Measurements from ENCODE around the gene SLC30A2.
A peak's percentile ranks its signal among the peaks of the same experiment; 100 is the strongest.

Gene SLC30A2

DNA sequence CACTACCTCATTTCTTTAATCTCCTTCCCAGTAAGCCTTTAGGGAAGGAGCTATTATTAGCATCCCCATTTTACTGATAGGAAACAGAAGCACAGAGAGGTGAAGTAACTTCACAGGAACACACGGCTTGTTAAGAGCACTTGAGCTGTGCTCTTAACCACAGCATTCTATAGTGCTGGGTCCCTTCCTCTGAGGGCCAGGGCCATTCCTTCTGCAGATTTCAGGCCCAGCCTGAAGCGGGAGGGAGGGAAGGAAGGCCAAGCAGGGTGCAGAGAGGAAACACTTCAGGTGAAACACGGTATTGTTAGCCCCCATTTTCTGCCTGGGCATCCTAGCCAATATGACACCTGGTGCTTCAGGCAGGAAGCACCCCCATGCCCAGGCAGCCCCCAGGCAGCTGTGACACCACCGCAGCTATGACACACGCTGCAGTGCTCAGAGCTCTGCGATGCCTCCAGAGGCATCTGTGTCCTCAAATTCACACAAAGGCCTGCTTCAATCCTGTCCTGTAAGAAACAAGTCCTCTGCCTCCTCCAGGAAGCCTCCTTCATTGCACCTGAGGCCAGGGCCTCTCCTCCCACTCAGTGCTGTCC, 28.9 kb downstream of the SLC30A2 start:
- no peaks in the 10 kb centered on the region for H3K4me1 ChIP-seq (ENCODE audit: control insufficient read depth, low read depth, low read length)
- no peak overlapping the region for H3K18ac ChIP-seq (ENCODE audit: low read length)
- no peaks in the 10 kb centered on the region for H3K79me1 ChIP-seq (ENCODE audit: low read length)
- H2BK5ac ChIP-seq (ENCODE audit: low read length), result no peak overlapping the region
- H3K36me3 ChIP-seq (ENCODE audit: control insufficient read depth, insufficient read depth, low read length), result no peaks in the 10 kb centered on the region
- H3K4me2 ChIP-seq (ENCODE audit: low read length), result no peak overlapping the region
- H3K56ac ChIP-seq (ENCODE audit: low read length), result peak overlapping the region; percentile 35
- H4K8ac ChIP-seq (ENCODE audit: low read depth, low read length), result no peak overlapping the region
- H3K79me2 ChIP-seq (ENCODE audit: control insufficient read depth, insufficient read depth, low read length), result no peaks in the 10 kb centered on the region
- H3K27me3 ChIP-seq (ENCODE audit: insufficient read depth, low read length, poor library complexity), result no peaks in the 10 kb centered on the region
- no peak overlapping the region for H2AK5ac ChIP-seq (ENCODE audit: low read length)
- H3K4me3 ChIP-seq (ENCODE audit: low read length), result no peak overlapping the region
- no peak overlapping the region for H3K9ac ChIP-seq (ENCODE audit: low read length)
- no peak overlapping the region for H2BK15ac ChIP-seq (replicated peaks; ENCODE audit: low read depth)
- no peak overlapping the region for H2BK120ac ChIP-seq (ENCODE audit: low read depth, low read length)
- no peak overlapping the region for H3K27ac ChIP-seq (ENCODE audit: low read depth, low read length)
- DNase-seq, result peak; percentile 44
- H4K5ac ChIP-seq (ENCODE audit: low read length), result no peak overlapping the region
- H3K23ac ChIP-seq (ENCODE audit: low read length), result peak overlapping the region; percentile 33
- H3K4ac ChIP-seq (ENCODE audit: low read depth, low read length), result no peak overlapping the region
- no CpG with 5 or more reads among the region's 6 CpGs for WGBS (ENCODE audit: extremely low coverage, insufficient coverage, low lambda C conversion rate)

DNA sequence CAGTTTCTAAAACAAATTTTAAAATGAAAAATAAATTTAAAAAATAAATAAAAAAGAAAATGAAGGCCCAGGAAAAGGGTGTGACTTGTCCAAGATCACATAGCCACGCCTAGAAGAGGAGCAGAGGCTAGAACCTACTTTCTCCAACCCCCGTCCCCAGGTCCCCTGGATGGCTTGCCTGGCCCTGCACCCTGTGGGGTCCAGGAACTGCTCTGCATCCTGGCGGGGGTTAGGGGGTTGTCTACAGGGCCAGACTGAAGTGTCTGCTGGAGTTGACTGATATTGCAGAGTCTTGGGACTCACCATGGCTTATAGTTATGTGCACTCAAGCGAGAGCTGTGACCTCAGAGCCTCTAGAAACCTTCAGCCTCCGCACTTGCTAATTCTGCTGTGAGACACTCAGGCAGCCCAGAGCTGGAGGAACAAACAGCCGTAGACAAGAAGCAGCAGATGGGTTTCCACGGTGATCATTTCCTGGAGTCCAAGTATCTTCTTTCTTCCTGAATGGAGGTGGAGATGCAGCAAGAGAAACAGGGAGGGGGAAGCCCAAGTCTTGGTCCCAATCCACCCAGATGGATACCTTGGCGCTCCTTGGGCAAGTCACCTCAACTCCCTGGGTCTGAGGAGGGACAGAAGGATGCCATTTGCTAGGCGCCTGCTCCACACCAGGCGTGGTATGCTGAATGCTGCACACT, 29.5 kb downstream of the SLC30A2 start:
- Histone ChIP-seq H3K27me3 (ENCODE audit: insufficient read depth, low read length, poor library complexity) (no peaks in the 10 kb centered on the region), H3K79me1 (ENCODE audit: low read length) (no peaks in the 10 kb centered on the region), H3K36me3 (ENCODE audit: control insufficient read depth, insufficient read depth, low read length) (no peaks in the 10 kb centered on the region), H2BK120ac (ENCODE audit: low read depth, low read length) (no peak overlapping the region), H3K79me2 (ENCODE audit: control insufficient read depth, insufficient read depth, low read length) (no peaks in the 10 kb centered on the region), H3K4me3 (ENCODE audit: low read length) (no peak overlapping the region), H2BK5ac (ENCODE audit: low read length) (no peak overlapping the region), H3K23ac (ENCODE audit: low read length) (no peak overlapping the region), H3K4ac (ENCODE audit: low read depth, low read length) (no peak overlapping the region), H3K18ac (ENCODE audit: low read length) (no peak overlapping the region), H3K27ac (ENCODE audit: low read depth, low read length) (no peak overlapping the region), H4K5ac (ENCODE audit: low read length) (no peak overlapping the region), H3K56ac (ENCODE audit: low read length) (no peak overlapping the region), H2AK5ac (ENCODE audit: low read length) (no peak overlapping the region), H3K4me2 (ENCODE audit: low read length) (no peak overlapping the region), H2BK15ac (replicated peaks; ENCODE audit: low read depth) (no peak overlapping the region), H3K9ac (ENCODE audit: low read length) (no peak overlapping the region), H4K8ac (ENCODE audit: low read depth, low read length) (no peak overlapping the region), H3K4me1 (ENCODE audit: control insufficient read depth, low read depth, low read length) (no peaks in the 10 kb centered on the region)
- DNase-seq, result no peak
- WGBS (ENCODE audit: extremely low coverage, insufficient coverage, low lambda C conversion rate), result no CpG with 5 or more reads among the region's 10 CpGs

DNA sequence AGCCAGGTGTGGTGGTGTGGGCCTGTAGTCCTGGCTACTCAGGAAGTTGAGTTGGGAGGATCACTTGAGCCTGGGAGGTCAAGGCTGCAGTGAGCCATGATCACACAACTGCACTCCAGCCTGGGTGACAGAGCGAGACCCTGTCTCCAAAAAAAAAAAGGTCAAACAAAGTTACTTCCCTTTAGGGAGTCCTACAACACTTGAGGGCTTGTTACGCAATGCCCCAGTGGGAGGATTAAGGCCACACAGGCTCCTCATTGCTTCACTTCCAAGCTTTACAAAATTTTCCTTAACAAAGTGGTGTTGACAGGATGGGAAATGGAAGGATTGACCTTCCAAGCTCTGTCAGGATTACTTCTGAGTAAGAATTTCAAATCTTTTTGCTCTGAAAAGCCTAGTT, 30.6 kb downstream of the SLC30A2 start:
- no peak for DNase-seq
- Histone ChIP-seq H3K4me1 (ENCODE audit: control insufficient read depth, low read depth, low read length) (no peaks in the 10 kb centered on the region), H3K18ac (ENCODE audit: low read length) (no peak overlapping the region), H4K5ac (ENCODE audit: low read length) (no peak overlapping the region), H3K4me3 (ENCODE audit: low read length) (no peak overlapping the region), H3K36me3 (ENCODE audit: control insufficient read depth, insufficient read depth, low read length) (no peaks in the 10 kb centered on the region), H3K9ac (ENCODE audit: low read length) (no peak overlapping the region), H3K56ac (ENCODE audit: low read length) (no peak overlapping the region), H3K79me2 (ENCODE audit: control insufficient read depth, insufficient read depth, low read length) (no peaks in the 10 kb centered on the region), H3K4me2 (ENCODE audit: low read length) (no peak overlapping the region), H2BK5ac (ENCODE audit: low read length) (no peak overlapping the region), H2AK5ac (ENCODE audit: low read length) (no peak overlapping the region), H3K27me3 (ENCODE audit: insufficient read depth, low read length, poor library complexity) (no peaks in the 10 kb centered on the region), H4K8ac (ENCODE audit: low read depth, low read length) (no peak overlapping the region), H3K4ac (ENCODE audit: low read depth, low read length) (no peak overlapping the region), H3K23ac (ENCODE audit: low read length) (no peak overlapping the region), H2BK120ac (ENCODE audit: low read depth, low read length) (no peak overlapping the region), H3K79me1 (ENCODE audit: low read length) (no peaks in the 10 kb centered on the region), H3K27ac (ENCODE audit: low read depth, low read length) (no peak overlapping the region), H2BK15ac (replicated peaks; ENCODE audit: low read depth) (no peak overlapping the region)
- no CpG with 5 or more reads among the region's 2 CpGs for WGBS (ENCODE audit: extremely low coverage, insufficient coverage, low lambda C conversion rate)

DNA sequence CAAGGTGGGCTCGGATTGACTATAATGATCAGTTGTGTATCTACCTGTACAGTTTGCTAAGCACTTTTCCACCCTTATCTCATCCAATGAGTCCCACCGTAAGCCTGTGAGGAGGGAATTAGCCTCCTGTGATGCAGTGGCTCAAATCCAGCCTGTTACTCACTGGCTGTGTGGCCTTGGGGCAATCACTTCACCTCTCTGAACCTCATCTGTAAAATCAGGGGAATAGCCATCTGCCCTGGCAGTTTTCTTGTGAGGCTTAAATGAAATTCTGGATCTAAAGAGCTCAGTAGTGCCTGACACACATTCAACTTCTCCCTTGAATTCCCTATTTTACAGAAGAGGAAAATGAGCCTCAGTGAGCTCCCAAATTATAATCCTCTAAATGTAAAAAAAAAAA, 31.7 kb downstream of the SLC30A2 start:
- no CpG with 5 or more reads among the region's 2 CpGs for WGBS (ENCODE audit: extremely low coverage, insufficient coverage, low lambda C conversion rate)

DNA sequence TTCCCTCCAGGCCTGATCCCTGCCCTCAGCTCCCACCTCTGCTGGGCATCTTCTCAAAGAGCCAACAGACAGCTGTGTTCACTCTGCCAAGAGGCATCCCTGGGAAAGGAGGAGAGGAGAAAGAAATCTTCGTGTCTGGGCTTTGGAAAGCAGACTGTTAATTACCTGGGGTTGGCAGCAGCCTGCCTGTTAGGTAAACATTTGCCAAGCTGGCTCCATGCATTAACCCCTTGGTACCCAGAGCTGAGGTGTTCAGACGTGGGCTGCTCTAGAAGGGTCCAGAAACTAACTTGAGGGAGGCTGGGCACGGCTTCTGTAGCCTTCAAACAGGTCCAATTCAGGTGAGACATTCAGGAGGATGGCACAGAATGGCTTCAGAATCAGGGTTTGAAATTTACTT, 33.1 kb downstream of the SLC30A2 start:
- Histone ChIP-seq H2BK5ac (ENCODE audit: low read length) (no peak overlapping the region), H3K4me2 (ENCODE audit: low read length) (no peak overlapping the region), H2AK5ac (ENCODE audit: low read length) (no peak overlapping the region), H3K4ac (ENCODE audit: low read depth, low read length) (no peak overlapping the region), H3K79me2 (ENCODE audit: control insufficient read depth, insufficient read depth, low read length) (no peaks in the 10 kb centered on the region), H3K23ac (ENCODE audit: low read length) (no peak overlapping the region), H3K36me3 (ENCODE audit: control insufficient read depth, insufficient read depth, low read length) (no peaks in the 10 kb centered on the region), H2BK120ac (ENCODE audit: low read depth, low read length) (no peak overlapping the region), H4K5ac (ENCODE audit: low read length) (no peak overlapping the region), H3K9ac (ENCODE audit: low read length) (no peak overlapping the region), H3K27me3 (ENCODE audit: insufficient read depth, low read length, poor library complexity) (no peaks in the 10 kb centered on the region), H3K27ac (ENCODE audit: low read depth, low read length) (no peak overlapping the region), H4K8ac (ENCODE audit: low read depth, low read length) (no peak overlapping the region), H3K56ac (ENCODE audit: low read length) (no peak overlapping the region), H2BK15ac (replicated peaks; ENCODE audit: low read depth) (no peak overlapping the region), H3K4me3 (ENCODE audit: low read length) (no peak overlapping the region), H3K18ac (ENCODE audit: low read length) (no peak overlapping the region), H3K79me1 (ENCODE audit: low read length) (no peaks in the 10 kb centered on the region), H3K4me1 (ENCODE audit: control insufficient read depth, low read depth, low read length) (no peaks in the 10 kb centered on the region)
- DNase-seq, result no peak
- WGBS (ENCODE audit: extremely low coverage, insufficient coverage, low lambda C conversion rate), result no CpG with 5 or more reads among the region's 3 CpGs

More for the DNA sequence above, 31.7 kb downstream of the SLC30A2 start:
- H2BK15ac ChIP-seq (replicated peaks; ENCODE audit: low read depth), result no peak overlapping the region
- H3K27me3 ChIP-seq (ENCODE audit: insufficient read depth, low read length, poor library complexity), result no peaks in the 10 kb centered on the region
- no peak overlapping the region for H3K9ac ChIP-seq (ENCODE audit: low read length)
- H3K4me2 ChIP-seq (ENCODE audit: low read length), result no peak overlapping the region
- no peak overlapping the region for H3K18ac ChIP-seq (ENCODE audit: low read length)
- H2AK5ac ChIP-seq (ENCODE audit: low read length), result no peak overlapping the region
- H3K4me1 ChIP-seq (ENCODE audit: control insufficient read depth, low read depth, low read length), result no peaks in the 10 kb centered on the region
- H3K4me3 ChIP-seq (ENCODE audit: low read length), result no peak overlapping the region
- no peak for DNase-seq
- no peak overlapping the region for H2BK120ac ChIP-seq (ENCODE audit: low read depth, low read length)
- H3K36me3 ChIP-seq (ENCODE audit: control insufficient read depth, insufficient read depth, low read length), result no peaks in the 10 kb centered on the region
- H4K5ac ChIP-seq (ENCODE audit: low read length), result no peak overlapping the region
- no peaks in the 10 kb centered on the region for H3K79me2 ChIP-seq (ENCODE audit: control insufficient read depth, insufficient read depth, low read length)
- no peak overlapping the region for H3K4ac ChIP-seq (ENCODE audit: low read depth, low read length)
- no peak overlapping the region for H3K27ac ChIP-seq (ENCODE audit: low read depth, low read length)
- H3K56ac ChIP-seq (ENCODE audit: low read length), result no peak overlapping the region
- no peak overlapping the region for H2BK5ac ChIP-seq (ENCODE audit: low read length)
- H3K79me1 ChIP-seq (ENCODE audit: low read length), result no peaks in the 10 kb centered on the region
- no peak overlapping the region for H3K23ac ChIP-seq (ENCODE audit: low read length)
- H4K8ac ChIP-seq (ENCODE audit: low read depth, low read length), result no peak overlapping the region

DNA sequence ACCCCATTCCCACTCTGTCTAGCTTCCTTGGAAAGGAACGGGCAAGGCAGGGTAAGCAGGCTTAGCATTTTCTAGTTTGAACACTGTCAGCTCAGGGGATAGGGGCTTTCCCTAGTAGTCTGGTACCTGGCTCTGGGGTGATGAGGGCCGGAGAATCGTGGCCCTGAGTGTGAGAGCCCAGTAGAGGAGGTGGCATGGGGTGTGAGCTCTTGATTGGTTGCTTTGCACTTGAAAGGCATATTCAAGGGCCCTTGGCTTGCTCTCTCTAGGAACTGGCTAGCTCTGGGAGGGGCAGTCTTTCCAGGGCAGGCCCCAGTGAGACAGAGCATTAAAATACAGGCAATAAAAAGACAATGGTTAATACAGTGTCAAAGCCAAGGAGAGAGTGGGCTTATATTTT, 35.1 kb downstream of the SLC30A2 start:
- Histone ChIP-seq H3K27me3 (ENCODE audit: insufficient read depth, low read length, poor library complexity) (no peaks in the 10 kb centered on the region), H3K56ac (ENCODE audit: low read length) (peak overlapping the region; percentile 37), H2BK15ac (replicated peaks; ENCODE audit: low read depth) (no peak overlapping the region), H2AK5ac (ENCODE audit: low read length) (peak overlapping the region; percentile 27), H3K27ac (ENCODE audit: low read depth, low read length) (no peak overlapping the region), H4K5ac (ENCODE audit: low read length) (no peak overlapping the region), H3K4me2 (ENCODE audit: low read length) (no peak overlapping the region), H3K4me3 (ENCODE audit: low read length) (no peak overlapping the region), H3K9ac (ENCODE audit: low read length) (no peak overlapping the region), H3K4me1 (ENCODE audit: control insufficient read depth, low read depth, low read length) (no peaks in the 10 kb centered on the region), H2BK5ac (ENCODE audit: low read length) (no peak overlapping the region), H3K18ac (ENCODE audit: low read length) (no peak overlapping the region), H4K8ac (ENCODE audit: low read depth, low read length) (no peak overlapping the region), H3K4ac (ENCODE audit: low read depth, low read length) (no peak overlapping the region), H3K79me2 (ENCODE audit: control insufficient read depth, insufficient read depth, low read length) (no peaks in the 10 kb centered on the region), H3K36me3 (ENCODE audit: control insufficient read depth, insufficient read depth, low read length) (no peaks in the 10 kb centered on the region), H3K79me1 (ENCODE audit: low read length) (no peaks in the 10 kb centered on the region), H3K23ac (ENCODE audit: low read length) (no peak overlapping the region), H2BK120ac (ENCODE audit: low read depth, low read length) (no peak overlapping the region)
- no CpG with 5 or more reads among the region's 3 CpGs for WGBS (ENCODE audit: extremely low coverage, insufficient coverage, low lambda C conversion rate)
- DNase-seq, result no peak
